GM19397 (cell line): Measurements from ENCODE around the gene MCF2L.
"Not testable (repeated sequence)": the region's sequence is repeated elsewhere in the genome, so short reads cannot be mapped to it uniquely, and the experiment has no call there.

Experiments
- ATAC-seq: cut with Tn5 transposase; IDR thresholded peaks from one replicate; pipeline ENCODE4 v1.9.1; 2021; ENCODE audit warnings: mild to moderate bottlenecking, moderate library complexity; ENCODE audit not compliant: unreplicated experiment

The MCF2L gene

DNA sequence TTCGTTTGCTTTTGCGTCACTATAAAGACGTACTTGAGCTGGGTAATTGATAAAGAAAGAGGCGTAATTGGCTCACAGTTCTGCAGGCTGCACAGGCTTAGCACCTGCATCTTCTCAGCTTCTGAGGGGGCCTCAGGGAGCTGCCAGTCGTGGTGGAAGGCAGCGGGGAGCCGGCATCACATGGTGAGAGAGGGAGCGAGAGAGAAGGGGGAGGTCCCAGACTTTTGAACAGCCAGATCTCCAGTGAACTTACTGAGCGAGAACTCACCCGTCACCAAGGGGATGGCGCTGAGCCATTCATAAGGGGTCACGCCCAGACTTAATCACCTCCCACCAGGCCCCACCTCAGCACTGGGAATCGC is 77.8 kb downstream of the MCF2L start:
- no peak for ATAC-seq

DNA sequence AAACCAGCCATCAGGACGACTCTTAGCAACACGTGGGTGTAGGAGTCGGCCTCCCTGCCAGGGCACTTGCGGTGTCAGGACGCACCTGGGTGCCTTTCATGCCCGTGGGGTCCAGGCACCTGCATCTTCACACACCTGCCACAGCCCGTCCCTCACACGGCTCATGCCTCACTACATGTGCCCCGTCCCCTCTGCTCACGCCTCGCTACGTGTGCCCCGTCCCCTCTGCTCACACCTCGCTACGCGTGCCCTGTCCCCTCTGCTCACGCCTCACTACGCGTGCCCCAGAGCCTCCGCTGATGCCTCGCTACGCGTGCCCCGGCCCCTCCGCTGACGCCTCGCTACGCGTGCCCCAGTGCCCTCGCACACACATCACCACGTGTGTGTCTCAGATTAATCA is 78.6 kb downstream of the MCF2L start:
- no peak for ATAC-seq

DNA sequence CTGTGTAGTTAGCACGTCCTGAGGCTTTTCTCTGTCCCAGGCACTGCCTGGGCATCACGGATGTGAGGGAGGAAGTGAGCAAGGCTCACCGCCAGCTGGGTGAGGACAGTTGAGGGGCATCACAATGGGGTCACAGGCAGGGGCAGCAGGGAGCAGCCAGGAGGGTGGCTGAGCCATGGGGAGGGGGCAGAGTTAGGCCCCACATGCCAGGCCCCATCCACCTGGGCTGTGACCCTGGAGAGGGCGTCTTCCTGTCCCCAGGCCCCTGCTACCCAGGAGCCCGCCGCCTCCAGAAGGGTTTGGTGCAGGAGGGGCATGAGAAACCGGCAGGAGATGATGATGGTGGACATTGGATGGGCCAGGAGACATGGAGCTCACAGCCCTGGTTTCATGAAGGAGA is 79.8 kb downstream of the MCF2L start:
- ATAC-seq: no peak

DNA sequence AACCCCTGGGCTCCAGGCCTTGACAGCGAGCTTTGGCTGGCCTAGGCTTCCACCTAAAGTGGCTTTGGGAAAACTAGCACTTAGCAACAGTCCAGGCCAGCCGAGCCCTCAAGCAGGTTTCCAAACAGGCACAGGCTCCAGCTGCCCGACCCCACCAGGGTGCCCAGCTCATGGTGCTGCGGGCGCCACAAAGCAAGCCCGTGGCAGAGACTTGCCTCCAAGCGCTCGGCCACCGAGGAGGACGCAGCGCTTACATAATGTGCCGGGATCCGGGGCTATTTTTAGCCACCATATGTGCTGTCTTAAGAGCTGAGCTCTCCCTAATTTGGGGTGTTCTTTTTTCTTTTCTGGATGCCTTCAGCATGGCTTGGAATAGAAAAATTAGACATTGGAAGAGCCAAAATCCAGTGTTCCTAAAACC is 80.5 kb downstream of the MCF2L start:
- no peak for ATAC-seq

DNA sequence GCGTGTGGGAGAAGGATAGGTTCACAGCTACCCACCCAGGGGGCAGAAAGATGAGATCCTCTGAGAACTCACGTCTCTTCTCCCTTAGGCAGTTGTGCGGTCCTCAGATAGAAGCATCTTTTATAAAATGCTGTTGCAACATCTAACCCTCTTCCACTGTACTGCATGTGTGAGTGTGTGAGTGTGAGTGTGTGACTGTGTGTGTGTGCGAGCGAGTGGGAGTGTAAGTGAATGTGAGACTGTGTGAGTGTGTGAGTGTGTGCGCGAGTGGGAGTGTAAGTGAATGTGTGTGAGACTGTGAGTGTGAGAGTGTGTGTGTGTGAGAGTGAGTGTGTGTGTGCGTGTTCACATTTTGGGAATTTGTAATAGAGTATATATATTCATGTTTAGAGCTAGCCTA is 81.0 kb downstream of the MCF2L start:
- no peak for ATAC-seq

DNA sequence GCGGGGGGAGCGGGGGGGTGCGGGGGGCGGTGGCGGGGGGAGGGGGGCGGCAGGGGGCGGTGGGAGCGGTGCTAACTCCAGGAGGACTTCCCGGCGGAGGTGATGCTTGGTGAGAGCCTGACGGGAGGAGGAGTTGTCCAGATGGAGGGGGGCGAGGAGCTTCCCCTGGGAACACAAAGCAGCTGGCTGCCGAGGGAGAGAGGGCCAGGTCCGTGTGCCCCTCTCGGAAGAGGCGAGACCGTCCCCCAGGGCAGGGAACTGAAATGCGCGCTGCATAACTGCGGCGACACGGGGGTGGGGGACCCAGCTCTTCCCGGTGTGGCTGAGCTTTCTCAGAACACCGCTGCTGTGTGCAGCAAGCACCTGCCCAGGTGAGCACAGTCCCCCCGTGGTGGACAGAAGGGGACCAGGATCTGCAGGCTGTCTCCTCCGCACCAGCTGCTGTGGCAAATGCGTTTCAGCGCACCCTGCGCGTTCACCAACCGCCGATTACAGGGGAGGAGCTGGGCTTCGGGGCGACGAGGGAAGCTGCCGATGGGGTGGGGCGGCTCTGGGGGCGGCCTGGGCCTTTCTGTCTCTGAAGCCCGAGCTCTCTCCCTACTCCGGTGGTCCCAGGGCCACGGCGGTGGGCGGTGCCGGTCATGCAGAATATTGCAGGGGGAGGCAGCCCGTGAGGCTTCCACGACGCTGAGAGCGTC is 81.9 kb downstream of the MCF2L start:
- no peak for ATAC-seq

DNA sequence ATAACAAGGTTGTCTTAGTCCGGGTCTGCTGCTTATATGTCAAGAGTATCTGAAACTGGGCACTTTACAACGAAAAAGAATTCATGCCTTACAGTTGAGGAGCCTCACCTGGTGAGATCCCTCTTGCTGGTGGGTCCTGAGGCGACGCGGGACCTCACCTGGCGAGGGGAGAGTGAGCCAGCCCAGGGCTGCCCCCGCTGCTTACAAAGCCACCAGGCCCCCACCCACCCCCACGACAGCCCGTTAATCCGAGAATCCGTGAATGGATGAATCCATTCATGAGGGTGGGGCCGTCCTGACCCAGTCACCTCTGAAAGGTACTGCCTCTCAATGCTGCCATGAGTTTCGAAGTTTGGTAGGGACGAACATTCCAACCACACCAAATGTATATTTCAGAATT is 82.6 kb downstream of the MCF2L start:
- ATAC-seq: no peak

DNA sequence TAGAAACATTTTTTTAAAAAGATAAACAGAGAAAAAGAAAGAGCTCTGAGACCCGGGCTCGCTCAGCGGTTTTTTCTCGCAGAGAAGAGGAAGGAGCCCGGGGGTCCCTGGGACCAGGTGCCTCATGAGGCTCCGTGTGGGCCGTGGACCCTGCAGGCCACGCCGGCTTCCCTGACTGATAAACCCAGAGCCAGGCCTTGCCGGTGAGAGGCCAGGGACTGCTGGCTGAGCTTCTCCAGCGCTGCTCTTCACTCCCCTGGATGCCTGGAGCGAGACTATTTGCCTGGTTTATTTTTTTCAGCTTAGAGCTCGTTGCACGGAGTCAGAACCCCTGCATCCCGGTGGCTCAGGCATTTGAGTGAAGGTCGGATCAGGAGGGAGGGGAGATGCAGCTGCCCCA is 83.2 kb downstream of the MCF2L start:
- ATAC-seq: no peak

DNA sequence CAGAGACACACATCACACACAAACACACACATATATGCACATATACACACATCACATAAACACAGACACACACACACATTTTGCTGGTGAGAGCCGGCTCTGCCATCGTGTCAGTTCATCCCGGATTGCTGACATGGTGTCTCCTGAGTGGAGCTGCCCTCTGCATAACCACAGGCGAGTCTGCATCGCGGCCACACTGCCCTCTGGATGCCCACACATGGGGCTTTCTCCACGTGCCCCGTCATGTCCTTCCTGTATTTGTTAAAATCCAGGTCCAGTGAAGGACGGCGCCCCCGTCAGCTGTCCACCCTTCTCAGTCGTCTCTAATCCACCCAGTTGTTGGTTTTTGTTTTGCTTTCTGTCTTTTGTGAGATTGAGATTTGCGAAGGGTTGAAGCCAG is 84.0 kb downstream of the MCF2L start:
- no peak for ATAC-seq

DNA sequence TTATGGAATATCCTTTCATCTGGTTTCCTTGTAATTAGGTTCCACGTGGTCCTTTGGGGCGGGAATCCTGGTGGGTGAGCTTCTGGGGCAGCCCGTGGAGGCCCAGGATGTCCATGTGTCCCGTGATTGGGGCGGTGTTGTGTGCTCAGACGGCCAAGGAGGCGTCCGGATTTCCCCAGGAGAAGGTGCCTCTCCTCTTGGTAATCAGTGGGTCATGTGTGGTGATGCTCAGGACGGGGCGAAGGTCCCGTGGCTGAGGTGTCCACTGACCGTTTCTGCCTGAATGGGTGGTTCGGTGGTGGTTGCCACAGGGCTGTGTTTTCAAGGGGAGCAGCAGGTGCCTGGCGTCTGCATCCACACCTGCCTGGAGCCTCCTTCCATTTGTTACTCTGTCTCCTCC is 84.4 kb downstream of the MCF2L start:
- ATAC-seq: no peak

DNA sequence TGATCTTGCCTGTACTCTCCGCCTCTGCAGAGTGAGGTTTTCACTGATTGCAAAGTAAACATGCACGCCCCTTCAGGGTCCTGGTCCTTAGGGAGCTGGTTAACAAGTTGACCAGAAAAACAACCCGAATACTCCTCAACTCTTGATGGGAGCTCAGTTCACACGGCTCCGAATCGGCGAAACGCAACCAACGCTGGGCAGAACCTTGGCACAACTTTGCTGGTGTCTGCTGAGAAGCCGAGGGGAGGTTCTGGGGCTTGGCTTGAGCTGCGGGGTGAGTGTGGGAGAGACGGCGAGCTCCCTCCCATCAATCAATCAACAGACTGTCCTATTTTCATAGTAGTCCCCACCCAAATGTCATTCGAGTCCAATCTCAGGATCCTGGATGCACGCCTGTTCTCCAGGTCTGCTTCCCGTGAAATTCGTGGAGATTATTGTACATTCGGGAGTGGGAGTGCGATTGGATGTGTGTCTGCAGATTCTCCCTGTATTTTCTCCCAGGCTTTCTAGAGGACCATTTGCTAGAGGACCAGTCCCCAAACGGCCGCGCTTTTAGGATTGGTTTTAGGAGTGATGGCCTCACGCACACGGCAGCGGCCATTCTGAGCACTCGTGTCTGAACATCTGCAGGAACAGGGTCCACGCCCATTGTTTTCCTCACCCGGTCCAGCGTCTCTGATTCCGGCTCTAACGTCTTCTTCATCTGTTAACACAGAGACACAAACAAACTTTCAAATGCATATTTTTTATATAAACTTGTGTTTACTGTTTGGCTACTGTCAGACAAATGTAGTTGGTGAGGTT is 85.0 kb downstream of the MCF2L start:
- ATAC-seq: no peak

DNA sequence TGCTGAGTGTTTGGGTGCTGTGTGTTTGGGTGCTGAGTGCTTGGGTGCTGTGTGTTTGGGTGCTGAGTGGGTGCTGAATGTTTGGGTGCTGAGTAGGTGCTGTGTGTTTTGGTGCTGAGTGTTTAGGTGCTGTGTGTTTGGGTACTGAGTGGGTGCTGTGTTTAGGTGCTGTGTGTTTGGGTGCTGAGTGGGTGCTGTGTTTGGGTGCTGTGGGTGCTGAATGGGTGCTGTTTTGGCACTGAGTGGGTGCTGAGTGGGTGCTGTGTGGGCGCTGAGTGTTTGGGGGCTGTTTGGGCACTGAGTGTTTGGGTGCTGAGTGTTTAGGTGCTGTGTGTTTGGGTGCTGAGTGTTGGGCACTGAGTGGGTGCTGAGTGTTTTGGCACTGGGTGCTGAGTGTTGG is 88.1 kb downstream of the MCF2L start:
- ATAC-seq: no peak

DNA sequence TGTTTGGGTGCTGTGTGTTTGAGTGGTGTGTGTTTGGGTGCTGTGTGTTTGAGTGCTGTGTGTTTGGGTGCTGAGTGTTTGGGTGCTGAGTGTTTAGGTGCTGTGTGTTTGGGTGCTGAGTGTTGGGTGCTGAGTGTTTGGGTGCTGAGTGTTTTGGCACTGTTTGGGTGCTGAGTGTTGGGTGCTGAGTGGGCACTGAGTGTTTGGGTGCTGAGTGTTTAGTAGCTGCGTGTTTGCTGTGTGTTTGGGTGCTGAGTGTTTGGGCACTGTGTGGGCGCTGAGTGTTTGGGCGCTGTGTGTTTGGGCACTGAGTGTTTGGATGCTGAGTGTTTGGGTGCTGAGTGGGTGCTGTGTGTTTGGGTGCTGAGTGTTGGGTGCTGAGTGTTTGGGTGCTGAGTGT is 88.5 kb downstream of the MCF2L start:
- not testable (repeated sequence) for ATAC-seq

DNA sequence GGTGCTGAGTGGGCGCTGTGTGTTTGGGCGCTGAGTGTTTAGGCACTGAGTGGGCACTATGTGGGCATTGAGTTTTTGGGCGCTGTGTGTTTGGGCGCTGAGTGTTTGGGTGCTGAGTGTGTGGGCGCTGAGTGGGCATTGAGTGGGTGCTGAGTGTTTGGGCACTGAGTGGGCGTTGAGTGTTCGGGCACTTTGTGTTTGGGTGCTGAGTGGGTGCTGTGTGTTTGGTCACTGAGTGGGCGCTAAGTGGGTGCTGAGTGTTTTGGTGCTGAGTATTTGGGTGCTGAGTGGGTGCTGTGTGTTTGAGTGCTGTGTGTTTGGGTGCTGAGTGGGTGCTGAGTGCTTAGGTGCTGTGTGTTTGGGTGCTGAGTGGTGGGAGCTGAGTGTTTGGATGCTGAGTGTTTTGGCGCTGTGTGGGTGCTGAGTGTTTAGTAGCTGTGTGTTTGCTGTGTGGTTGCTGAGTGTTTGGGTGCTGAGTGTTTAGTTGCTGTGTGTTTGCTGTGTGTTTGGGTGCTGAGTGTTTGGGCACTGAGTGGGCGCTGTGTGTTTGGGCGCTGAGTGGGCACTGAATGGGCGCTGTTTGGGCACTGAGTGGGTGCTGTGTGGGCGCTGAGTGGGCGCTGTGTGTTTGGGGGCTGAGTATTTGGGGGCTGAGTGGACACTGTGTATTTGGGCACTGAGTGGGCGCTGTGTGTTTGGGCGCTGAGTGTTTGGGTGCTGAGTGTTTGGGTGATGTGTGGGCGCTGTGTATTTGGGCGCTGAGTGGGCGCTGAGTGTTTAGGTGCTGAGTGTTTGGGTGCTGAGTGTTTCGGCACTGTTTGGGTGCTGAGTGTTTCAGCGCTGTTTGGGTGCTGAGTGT is 89.3 kb downstream of the MCF2L start:
- no peak for ATAC-seq

DNA sequence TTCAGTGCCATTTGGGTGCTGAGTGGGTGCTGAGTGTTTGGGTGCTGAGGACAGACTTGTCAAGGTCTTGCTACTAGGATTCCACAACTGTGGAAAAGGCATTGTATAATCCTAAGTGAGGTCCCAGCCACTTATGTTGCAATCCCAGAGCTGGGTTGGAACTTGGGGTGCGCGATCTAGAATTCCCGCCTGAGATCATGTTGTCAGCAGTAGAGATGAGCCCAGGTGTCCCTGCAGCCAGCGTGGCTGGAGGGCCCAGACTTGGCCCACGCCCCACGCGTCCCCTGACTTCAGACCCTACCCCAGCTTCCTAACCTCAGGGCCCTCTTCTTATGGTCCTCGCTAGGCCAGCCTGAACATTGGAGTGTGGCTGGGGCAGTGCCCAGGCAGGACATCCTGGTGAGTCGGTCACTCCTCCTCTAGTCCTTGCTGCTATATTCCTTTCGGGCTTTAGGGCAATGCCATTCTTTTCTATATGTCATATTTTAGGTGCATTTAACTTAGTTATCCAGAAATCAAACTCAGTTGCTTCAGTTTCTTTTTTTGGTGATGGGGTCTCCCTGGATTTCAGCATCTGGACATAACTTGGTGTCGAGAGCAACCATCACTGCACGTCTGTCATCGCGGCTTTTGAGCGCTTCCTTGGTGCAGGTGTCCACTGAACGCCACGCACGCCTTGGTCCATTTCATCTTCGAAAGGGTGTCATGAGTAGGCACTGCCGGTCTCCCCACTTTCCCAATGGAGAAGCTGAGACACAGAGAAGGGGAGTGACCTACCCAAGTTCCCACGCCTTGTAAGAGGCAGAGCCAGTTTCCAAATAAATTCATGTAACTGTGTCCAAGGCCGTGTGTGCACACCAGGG is 90.2 kb downstream of the MCF2L start:
- ATAC-seq: no peak

DNA sequence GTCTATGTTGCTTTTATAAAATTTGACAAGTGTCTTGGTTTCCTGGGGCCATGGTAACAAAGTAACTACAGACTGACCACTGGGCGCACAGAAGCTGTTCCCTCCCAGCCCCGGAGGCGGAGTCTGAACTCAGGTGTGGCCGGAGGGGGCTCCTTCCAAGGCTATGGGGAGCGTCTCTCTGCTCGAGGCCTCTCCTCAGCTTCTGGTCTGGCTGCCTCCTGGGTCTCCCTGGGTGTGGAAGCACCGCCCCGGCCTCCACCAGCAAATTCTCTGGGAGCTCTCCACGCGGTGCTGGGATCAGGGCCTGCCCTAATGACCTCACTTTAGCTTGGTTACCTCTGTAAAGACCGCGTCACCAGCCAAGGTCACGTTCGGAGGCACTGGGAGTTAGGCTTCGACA is 90.9 kb downstream of the MCF2L start:
- no peak for ATAC-seq

DNA sequence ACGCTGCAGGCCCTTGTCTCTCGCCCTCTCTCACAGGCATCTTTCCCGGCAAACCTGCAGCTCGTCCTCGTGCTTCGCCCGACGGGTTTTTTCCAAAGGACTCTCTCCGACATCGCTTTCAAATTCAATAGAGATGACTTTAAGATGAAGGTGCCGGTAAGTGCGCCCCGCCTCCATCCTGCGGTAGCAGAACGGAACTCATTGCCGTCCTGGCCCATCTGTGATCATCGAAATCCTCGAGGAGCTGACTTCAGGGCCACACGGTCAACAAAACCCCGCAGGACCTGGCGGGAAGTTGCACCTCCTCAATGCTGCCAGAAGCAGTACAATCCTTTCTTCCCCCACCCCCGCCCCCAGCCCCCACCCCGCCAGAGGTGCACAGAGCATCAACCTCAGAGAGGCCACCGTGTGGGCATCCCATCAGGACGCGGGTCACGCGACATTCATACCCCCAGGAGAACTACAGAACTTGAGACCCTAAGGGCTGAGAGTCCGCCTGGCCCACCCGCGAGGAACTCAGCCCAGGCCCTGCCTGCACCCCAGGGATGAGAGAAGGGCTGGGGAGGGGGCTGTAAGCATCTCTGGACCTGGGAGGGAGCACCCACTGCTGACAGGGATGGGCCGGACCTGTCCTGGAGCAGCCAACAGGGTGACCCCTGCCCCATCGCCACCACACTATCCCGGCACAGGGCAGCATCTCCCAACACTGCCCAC is 91.7 kb downstream of the MCF2L start:
- ATAC-seq: no peak

DNA sequence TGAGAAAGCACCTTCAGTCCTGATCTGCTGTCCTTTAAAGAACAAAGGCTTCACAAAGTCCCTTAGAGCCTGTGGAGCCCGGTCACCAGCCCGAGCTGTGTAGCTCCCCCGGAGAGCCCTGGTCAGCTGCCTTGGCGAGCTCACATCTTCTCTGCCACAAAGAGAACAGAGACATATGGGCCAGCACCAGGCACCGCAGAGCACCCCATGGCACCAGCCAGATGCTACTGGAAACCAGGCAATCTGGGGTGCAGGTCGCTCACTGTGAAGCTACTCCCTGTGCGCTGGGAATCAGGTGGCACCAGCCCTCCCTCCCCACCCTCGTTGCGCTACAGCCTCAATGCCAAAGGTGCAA is 92.2 kb downstream of the MCF2L start:
- ATAC-seq: no peak

DNA sequence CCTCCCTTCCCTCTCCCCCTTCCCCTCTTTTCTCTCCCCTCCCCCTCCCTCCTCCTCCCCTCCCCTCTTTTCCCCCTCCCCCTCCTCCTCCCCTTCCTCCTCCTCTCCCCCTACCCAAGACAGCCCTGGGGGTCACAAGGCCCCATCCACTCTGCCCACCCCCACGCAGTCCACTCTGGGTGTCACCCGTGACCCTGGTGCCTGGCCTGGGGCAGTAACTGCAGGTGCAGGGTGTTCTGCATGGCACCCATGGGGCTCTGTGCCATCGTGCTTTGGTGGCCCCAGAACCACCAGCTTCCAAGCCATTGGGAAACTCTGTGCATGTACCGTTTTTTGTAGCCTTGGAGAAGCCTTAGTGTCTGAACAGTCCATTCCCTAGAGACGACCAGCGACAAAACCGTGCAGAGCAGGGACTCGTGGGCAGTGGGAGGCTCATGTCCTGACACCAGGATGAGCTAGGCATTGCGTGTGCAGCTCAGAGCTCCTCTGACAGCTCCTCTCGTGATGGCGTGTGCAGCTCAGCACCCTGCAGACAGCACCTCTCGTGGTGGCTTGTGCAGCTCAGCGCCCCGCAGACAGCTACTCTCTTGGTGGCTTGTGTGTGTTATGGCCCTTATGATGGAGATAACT is 92.9 kb downstream of the MCF2L start:
- ATAC-seq: no peak

DNA sequence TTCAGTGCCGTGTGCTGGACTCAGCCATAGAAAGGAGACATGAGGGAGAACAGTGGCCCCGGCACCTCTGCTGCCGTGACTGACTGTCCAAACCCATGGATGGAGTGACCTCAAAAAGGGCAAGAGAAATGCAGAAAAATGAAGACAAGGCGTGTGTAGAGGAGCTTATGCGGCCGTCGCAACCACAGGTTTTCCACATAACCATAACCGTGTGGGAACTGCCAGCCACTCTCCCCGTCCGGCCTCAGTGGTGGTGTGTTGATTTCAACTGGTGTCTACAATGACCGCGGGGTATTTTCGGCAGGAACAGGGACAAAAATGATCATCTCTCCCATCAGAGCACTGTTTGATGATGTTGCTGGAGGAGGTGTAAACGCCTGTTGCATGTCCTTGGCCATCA is 93.7 kb downstream of the MCF2L start:
- no peak for ATAC-seq
